Measurements from ENCODE around the gene PIAS1. TPM values are rescaled to one million over a fixed set of nuclear protein-coding genes. Genes with fewer than 3 reads are reported as not detected.
"Not testable (repeated sequence)": the region's sequence is repeated elsewhere in the genome, so short reads cannot be mapped to it uniquely, and the experiment has no call there.

Gene PIAS1
- total RNA-seq, 2 experiments from 2014 or later: 26.7 to 45.8 TPM

- no peaks in the 10 kb centered on the region for H3K9me3 Mint-ChIP-seq (ENCODE audit: low read depth)
- H3K36me3 Mint-ChIP-seq (ENCODE audit: low read depth): peaks cover 11% of the 10 kb centered on the region
- H3K4me3 Mint-ChIP-seq: peak overlapping the region; percentile 2
- ATAC-seq: no peak
- H3K27me3 Mint-ChIP-seq: no peaks in the 10 kb centered on the region
- H3K4me1 Mint-ChIP-seq: peaks cover 38% of the 10 kb centered on the region
- ChIA-PET CTCF (interaction anchor here (1.0 to 1.4 kb wide), 4 partner anchors 17 to 75 kb away, joined by 4 read pairs; no protein-coding TSS in a partner anchor), POLR2A (interaction anchor here (0.7 to 2.6 kb wide), 2 partner anchors 176 to 977 kb away, joined by 9 to 10 read pairs; partner anchors contain the start of genes AAGAB, IQCH and PIAS1)
- intact Hi-C loops (cut with DNase I, micrococcal nuclease): no loop called here
- peak overlapping the region; percentile 1 for H3K27ac Mint-ChIP-seq
- no peak for DNase-seq
Observed at GRCh38 chr15:68231102-68231818, 177.1 kb downstream of the PIAS1 start.

- Mint-ChIP-seq H3K36me3 (ENCODE audit: low read depth) (peaks cover 11% of the 10 kb centered on the region), H3K27ac (no peak overlapping the region), H3K27me3 (no peaks in the 10 kb centered on the region), H3K9me3 (ENCODE audit: low read depth) (no peaks in the 10 kb centered on the region), H3K4me1 (peaks cover 26% of the 10 kb centered on the region), H3K4me3 (no peak overlapping the region)
- ChIA-PET CTCF (interaction anchor here (1.3 to 1.4 kb wide), 2 partner anchors 20 to 74 kb away, joined by 4 read pairs; no protein-coding TSS in a partner anchor), POLR2A (no interaction called here)
- DNase-seq: no peak
- ATAC-seq: no peak
- intact Hi-C loops (cut with DNase I, micrococcal nuclease): no loop called here
Observed at GRCh38 chr15:68232449-68232848, 178.3 kb downstream of the PIAS1 start.

GRCh38 chr15:68232937-68233336, 178.8 kb downstream of the PIAS1 start:
- H3K4me3 Mint-ChIP-seq: no peak overlapping the region
- peaks cover 7% of the 10 kb centered on the region for H3K36me3 Mint-ChIP-seq (ENCODE audit: low read depth)
- H3K27ac Mint-ChIP-seq: no peak overlapping the region
- no peaks in the 10 kb centered on the region for H3K9me3 Mint-ChIP-seq (ENCODE audit: low read depth)
- intact Hi-C loops (cut with DNase I, micrococcal nuclease): no loop called here
- peaks cover 21% of the 10 kb centered on the region for H3K4me1 Mint-ChIP-seq
- no peak for ATAC-seq
- H3K27me3 Mint-ChIP-seq: no peaks in the 10 kb centered on the region
- no peak for DNase-seq
- CTCF ChIA-PET: interaction anchor here (0.5 kb wide), 1 partner anchor 401 kb away, joined by 3 read pairs; no protein-coding TSS in a partner anchor
- POLR2A ChIA-PET: interaction anchor here (0.6 kb wide), 1 partner anchor 66 kb away, joined by 4 read pairs; no protein-coding TSS in a partner anchor

- Mint-ChIP-seq H3K36me3 (ENCODE audit: low read depth) (no peaks in the 10 kb centered on the region), H3K27ac (no peak overlapping the region), H3K4me1 (peaks cover 12% of the 10 kb centered on the region), H3K27me3 (no peaks in the 10 kb centered on the region), H3K9me3 (ENCODE audit: low read depth) (no peaks in the 10 kb centered on the region), H3K4me3 (no peak overlapping the region)
- CTCF ChIA-PET: interaction anchor here (0.8 to 1.3 kb wide), 2 partner anchors 19 to 397 kb away, joined by 3 read pairs; no protein-coding TSS in a partner anchor
- intact Hi-C loops (cut with DNase I, micrococcal nuclease): no loop called here
- POLR2A ChIA-PET: no interaction called here
- DNase-seq (no peak), ATAC-seq (no peak)
Observed at GRCh38 chr15:68234060-68234459, 179.9 kb downstream of the PIAS1 start.

GRCh38 chr15:68234520-68234919, 180.4 kb downstream of the PIAS1 start:
- H3K4me3 Mint-ChIP-seq; H3K27me3 Mint-ChIP-seq; H3K27ac Mint-ChIP-seq; intact Hi-C loops (cut with DNase I, micrococcal nuclease); DNase-seq; ATAC-seq; H3K36me3 Mint-ChIP-seq (ENCODE audit: low read depth); H3K9me3 Mint-ChIP-seq (ENCODE audit: low read depth); POLR2A ChIA-PET: not testable (repeated sequence)
- CTCF ChIA-PET: interaction anchor here (0.8 to 1.3 kb wide), 2 partner anchors 18 to 397 kb away, joined by 3 read pairs; no protein-coding TSS in a partner anchor
- peaks cover 12% of the 10 kb centered on the region for H3K4me1 Mint-ChIP-seq

- CTCF ChIA-PET: interaction anchor here (1.3 kb wide), 1 partner anchor 18 kb away, joined by 3 read pairs; no protein-coding TSS in a partner anchor
- Mint-ChIP-seq H3K4me3 (no peak overlapping the region), H3K4me1 (peaks cover 9% of the 10 kb centered on the region), H3K9me3 (ENCODE audit: low read depth) (no peaks in the 10 kb centered on the region), H3K36me3 (ENCODE audit: low read depth) (no peaks in the 10 kb centered on the region), H3K27ac (no peak overlapping the region), H3K27me3 (no peaks in the 10 kb centered on the region)
- POLR2A ChIA-PET: no interaction called here
- ATAC-seq: no peak
- intact Hi-C loops (cut with DNase I, micrococcal nuclease): no loop called here
- DNase-seq: no peak
Observed at GRCh38 chr15:68235022-68235421, 180.9 kb downstream of the PIAS1 start.

GRCh38 chr15:68239025-68239424, 184.9 kb downstream of the PIAS1 start:
- no peaks in the 10 kb centered on the region for H3K36me3 Mint-ChIP-seq (ENCODE audit: low read depth)
- intact Hi-C loops (cut with DNase I, micrococcal nuclease): no loop called here
- no peak overlapping the region for H3K27ac Mint-ChIP-seq
- H3K4me3 Mint-ChIP-seq: no peak overlapping the region
- no peaks in the 10 kb centered on the region for H3K27me3 Mint-ChIP-seq
- H3K4me1 Mint-ChIP-seq: no peaks in the 10 kb centered on the region
- peaks cover 3% of the 10 kb centered on the region for H3K9me3 Mint-ChIP-seq (ENCODE audit: low read depth)
- ATAC-seq: no peak
- no peak for DNase-seq
- CTCF ChIA-PET: no interaction called here
- POLR2A ChIA-PET: interaction anchor here (0.7 kb wide), 1 partner anchor 12 kb away, joined by 4 read pairs; no protein-coding TSS in a partner anchor

GRCh38 chr15:68241088-68241935, 187.2 kb downstream of the PIAS1 start:
- Mint-ChIP-seq H3K27ac (no peak overlapping the region), H3K36me3 (ENCODE audit: low read depth) (no peaks in the 10 kb centered on the region), H3K27me3 (no peaks in the 10 kb centered on the region), H3K9me3 (ENCODE audit: low read depth) (peaks cover 5% of the 10 kb centered on the region), H3K4me3 (no peak overlapping the region), H3K4me1 (no peaks in the 10 kb centered on the region)
- no peak for ATAC-seq
- ChIA-PET CTCF (interaction anchor here (1.2 kb wide), 1 partner anchor 12 kb away, joined by 3 read pairs; no protein-coding TSS in a partner anchor), POLR2A (no interaction called here)
- intact Hi-C loops (cut with DNase I, micrococcal nuclease): no loop called here
- no peak for DNase-seq

Other genes with a start within 250 kb of the PIAS1 start
- gene SKOR1, start 228.8 kb upstream of the PIAS1 start, total RNA-seq: under 1 TPM; 0.16 to 0.18 TPM
- not detected for gene RNU6-1, start 214.3 kb upstream of the PIAS1 start, total RNA-seq
- 1 to 10 TPM; 6.8 to 9.2 TPM for gene CALML4, start 151.0 kb downstream of the PIAS1 start, total RNA-seq
- 10 to 100 TPM; 45.1 to 48.2 TPM for gene CLN6, start 175.4 kb downstream of the PIAS1 start, total RNA-seq
- 10 to 100 TPM; 41.1 to 50.0 TPM for gene FEM1B, start 223.4 kb downstream of the PIAS1 start, total RNA-seq

Data from activated CD4-positive, alpha-beta T cell treated with anti-CD3 and anti-CD28 coated beads for 36 hours (primary cell).